Right lobe of liver (tissue), 6 donors: ENCODE measurements around the gene PRMT5. TPM values are rescaled to one million over a fixed set of nuclear protein-coding genes. Genes with fewer than 3 reads are reported as not detected.

Experiments used
- ATAC-seq, 4 donors: fragments of 200-7000 bp; cut with Tn5 transposase; one replicate each; pipeline ENCODE4 v1.9.1; 2020; ENCODE audit warnings: mild to moderate bottlenecking in 4 of 4, moderate library complexity in 4 of 4
- DNase-seq, 3 donors: peaks; one replicate each; pipeline ENCODE4 v3.0.0-alpha.2; 2020
- H3K27ac ChIP-seq, 3 donors: fragments of 200-600 bp; one replicate each; pipeline ENCODE4 v1.8.0; 2022
- H3K27me3 ChIP-seq, 2 donors: fragments of 200-600 bp; one replicate each; pipeline ENCODE4 v1.8.0; 2022
- H3K36me3 ChIP-seq, 4 donors: fragments of 200-600 bp; sonication (generic) in 1 of 4; one replicate each; pipeline versions ENCODE4 v1.5.1 to v1.8.0; 2017 to 2022; ENCODE audit warnings: control low read depth in 1 of 4
- H3K4me1 ChIP-seq, 4 donors: fragments of 200-600 bp; sonication (generic) in 1 of 4; one replicate each; pipeline versions ENCODE4 v1.5.1 to v1.8.0; 2017 to 2022; ENCODE audit warnings: control low read depth in 1 of 4
- H3K4me3 ChIP-seq, 3 donors: fragments of 200-600 bp; one replicate each; pipeline ENCODE4 v1.8.0; 2022
- H3K9me3 ChIP-seq, 4 donors: fragments of 200-600 bp; sonication (generic) in 1 of 4; one replicate each; pipeline versions ENCODE4 v1.5.1 to v1.8.0; 2017 to 2022; ENCODE audit warnings: control low read depth in 1 of 4
- POLR2A ChIP-seq: fragments of 450-650 bp; IDR thresholded peaks from one replicate; pipeline ENCODE4 v1.6.1; 2017; ENCODE audit warnings: antibody characterized with exemption, mild to moderate bottlenecking
- WGBS: methylation state at CpG from one replicate; pipeline ENCODE4 v1.1.6; 2018; ENCODE audit warnings: low coverage, low lambda C conversion rate; ENCODE audit not compliant: insufficient coverage; ENCODE audit errors: missing lambda C conversion rate; 5-methylcytosine and 5-hydroxymethylcytosine counted together
- intact Hi-C, 2 donors: fragments of 100-400 bp; cut with DNase I; formaldehyde crosslinking; loops; one replicate each; pipeline versions ENCODE4 v1.11.2 to v1.14.1; 2022
- total RNA-seq, 6 experiments: library from RNA; depleted of rRNA in 2 of 6; stranded (reverse); fragments of >200 nt in 2 of 6; fragmentation: NEBNext Ultra II Directional in 3 of 6; extraction: Animal tissue kit (Norgen Biotek cat#: 25700) in 3 of 6; gene quantifications; one replicate each; pipeline versions ENCODE4 v1.1.0 to v1.2.4, GENCODE V29; 2016 to 2023
- TF ChIP-seq, protein P1 (sequence below), 4 donors: fragments of 200-600 bp in 3 of 4; fragments of 450-650 bp in 1 of 4; IDR thresholded peaks; one replicate each; pipeline versions ENCODE4 v1.5.1 to v1.8.0; 2016 to 2022; ENCODE audit warnings: antibody characterized with exemption in 4 of 4, mild to moderate bottlenecking in 2 of 4
- donor health status: DM: no; HTN: yes; CAD: no.
- donor health status: DM: no; HTN: no; CAD: no.
- donor health status: DM: no; HTN: no; CAD: no.
- donor health status: DM: no; HTN: yes; CAD: no.
- donor health status: DM: no; HTN: yes; CAD: no.

PRMT5 gene
- total RNA-seq, 6 experiments from 2014 or later, result 22.5 to 32.1 (median 25.7) TPM

DNA sequence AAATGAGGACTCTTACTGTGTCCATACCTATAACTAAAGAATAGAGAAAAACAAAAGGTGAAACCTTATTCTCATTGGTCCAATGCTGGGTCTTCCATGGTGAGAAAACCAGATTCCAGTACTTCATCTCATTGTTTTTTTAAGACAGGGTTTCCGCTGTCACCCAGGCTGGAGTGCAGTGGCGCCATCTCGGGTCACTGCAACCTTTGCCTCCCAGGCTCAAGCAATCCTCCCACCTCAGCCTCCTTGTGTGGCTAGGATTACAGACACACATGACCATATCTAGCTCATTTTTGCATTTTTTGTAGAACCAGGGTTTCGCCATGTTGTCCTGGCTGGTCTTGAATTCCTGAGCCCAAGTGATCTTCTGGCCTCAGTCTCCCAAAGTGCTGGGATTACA lies 23.5 kb downstream of the PRMT5 start:
- no peak for ATAC-seq
- TF ChIP-seq POLR2A, result no peak
- TF ChIP-seq, protein P1, sequence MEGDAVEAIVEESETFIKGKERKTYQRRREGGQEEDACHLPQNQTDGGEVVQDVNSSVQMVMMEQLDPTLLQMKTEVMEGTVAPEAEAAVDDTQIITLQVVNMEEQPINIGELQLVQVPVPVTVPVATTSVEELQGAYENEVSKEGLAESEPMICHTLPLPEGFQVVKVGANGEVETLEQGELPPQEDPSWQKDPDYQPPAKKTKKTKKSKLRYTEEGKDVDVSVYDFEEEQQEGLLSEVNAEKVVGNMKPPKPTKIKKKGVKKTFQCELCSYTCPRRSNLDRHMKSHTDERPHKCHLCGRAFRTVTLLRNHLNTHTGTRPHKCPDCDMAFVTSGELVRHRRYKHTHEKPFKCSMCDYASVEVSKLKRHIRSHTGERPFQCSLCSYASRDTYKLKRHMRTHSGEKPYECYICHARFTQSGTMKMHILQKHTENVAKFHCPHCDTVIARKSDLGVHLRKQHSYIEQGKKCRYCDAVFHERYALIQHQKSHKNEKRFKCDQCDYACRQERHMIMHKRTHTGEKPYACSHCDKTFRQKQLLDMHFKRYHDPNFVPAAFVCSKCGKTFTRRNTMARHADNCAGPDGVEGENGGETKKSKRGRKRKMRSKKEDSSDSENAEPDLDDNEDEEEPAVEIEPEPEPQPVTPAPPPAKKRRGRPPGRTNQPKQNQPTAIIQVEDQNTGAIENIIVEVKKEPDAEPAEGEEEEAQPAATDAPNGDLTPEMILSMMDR (IDR thresholded peaks at IDR 0.05), result no peak
- DNase-seq, result no peak
- Histone ChIP-seq H3K9me3 (no peaks in the 10 kb centered on the region), H3K27me3 (no peaks in the 10 kb centered on the region), H3K27ac (no peak overlapping the region), H3K36me3 (peaks cover 11 to 85% (median 43%) of the 10 kb centered on the region in 4 donors), H3K4me3 (no peak overlapping the region), H3K4me1 (peaks cover 0 to 24% (median 12%) of the 10 kb centered on the region in 4 donors)
- WGBS, result 92% methylated on average over 4 of the region's 4 CpGs
- intact Hi-C loops, result loop anchor here in 1 of 2 donors (1.0 kb wide), 1 partner anchor 9 kb away; no protein-coding TSS in a partner anchor

DNA sequence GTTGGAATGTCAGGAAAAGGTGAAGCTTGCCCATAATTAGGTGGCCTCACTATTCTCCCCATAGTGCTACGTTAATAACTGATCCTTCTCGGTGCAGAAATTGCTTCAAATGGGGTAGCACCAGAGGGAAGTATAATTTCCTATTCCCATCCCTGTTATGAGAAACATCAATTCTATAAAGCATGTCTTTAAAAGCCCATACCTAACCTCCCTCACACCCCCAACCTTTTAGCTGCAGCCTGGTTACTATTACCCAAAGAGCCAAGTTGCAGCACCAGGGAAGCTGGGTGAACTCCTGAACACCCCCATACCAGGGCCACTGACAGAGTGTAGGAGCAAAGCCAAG lies 25.5 kb downstream of the PRMT5 start:
- Histone ChIP-seq H3K27ac (peak overlapping the region in 2 of 3 donors; percentile 62 to 71), H3K4me1 (peaks cover 0 to 24% (median 12%) of the 10 kb centered on the region in 4 donors), H3K27me3 (no peaks in the 10 kb centered on the region), H3K9me3 (no peaks in the 10 kb centered on the region), H3K4me3 (no peak overlapping the region), H3K36me3 (peaks cover 11 to 72% (median 38%) of the 10 kb centered on the region in 4 donors)
- 18% methylated on average over 2 of the region's 2 CpGs for WGBS
- intact Hi-C loops, result no loop called here
- TF ChIP-seq, protein P1 (IDR thresholded peaks at IDR 0.05), result no peak
- no peak for TF ChIP-seq POLR2A
- peak in 1 of 4 donors; percentile 2 for ATAC-seq
- no peak for DNase-seq

DNA sequence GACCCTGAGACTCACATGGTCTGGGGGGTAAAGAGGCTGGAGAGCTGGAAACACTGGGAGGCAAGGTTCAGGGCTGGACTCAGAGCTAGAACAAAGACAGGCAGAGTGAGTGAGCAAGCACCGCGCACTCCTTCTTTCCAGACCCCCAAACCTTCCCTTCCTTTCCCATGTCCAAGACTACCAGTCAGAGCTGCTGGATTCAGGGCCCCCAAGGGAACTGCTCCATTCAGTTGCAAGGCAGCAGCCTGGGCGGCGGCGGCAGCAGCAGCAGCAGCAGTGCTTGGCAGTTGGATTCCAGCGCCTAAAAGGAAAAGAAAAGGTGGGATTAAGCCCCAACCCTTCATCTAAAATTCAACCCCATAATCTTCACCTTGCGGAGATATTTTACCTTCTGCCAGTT lies 27.4 kb downstream of the PRMT5 start:
- peaks cover 0 to 24% (median 12%) of the 10 kb centered on the region in 4 donors for H3K4me1 ChIP-seq
- no peaks in the 10 kb centered on the region for H3K9me3 ChIP-seq
- 100% methylated on average over 1 of the region's 7 CpGs for WGBS
- H3K27ac ChIP-seq, result no peak overlapping the region
- TF ChIP-seq, protein P1 (IDR thresholded peaks at IDR 0.05), result no peak
- no peak for TF ChIP-seq POLR2A
- DNase-seq, result no peak
- intact Hi-C loops, result no loop called here
- no peak for ATAC-seq
- peaks cover 11 to 53% (median 29%) of the 10 kb centered on the region in 4 donors for H3K36me3 ChIP-seq
- no peak overlapping the region for H3K4me3 ChIP-seq
- H3K27me3 ChIP-seq, result no peaks in the 10 kb centered on the region

DNA sequence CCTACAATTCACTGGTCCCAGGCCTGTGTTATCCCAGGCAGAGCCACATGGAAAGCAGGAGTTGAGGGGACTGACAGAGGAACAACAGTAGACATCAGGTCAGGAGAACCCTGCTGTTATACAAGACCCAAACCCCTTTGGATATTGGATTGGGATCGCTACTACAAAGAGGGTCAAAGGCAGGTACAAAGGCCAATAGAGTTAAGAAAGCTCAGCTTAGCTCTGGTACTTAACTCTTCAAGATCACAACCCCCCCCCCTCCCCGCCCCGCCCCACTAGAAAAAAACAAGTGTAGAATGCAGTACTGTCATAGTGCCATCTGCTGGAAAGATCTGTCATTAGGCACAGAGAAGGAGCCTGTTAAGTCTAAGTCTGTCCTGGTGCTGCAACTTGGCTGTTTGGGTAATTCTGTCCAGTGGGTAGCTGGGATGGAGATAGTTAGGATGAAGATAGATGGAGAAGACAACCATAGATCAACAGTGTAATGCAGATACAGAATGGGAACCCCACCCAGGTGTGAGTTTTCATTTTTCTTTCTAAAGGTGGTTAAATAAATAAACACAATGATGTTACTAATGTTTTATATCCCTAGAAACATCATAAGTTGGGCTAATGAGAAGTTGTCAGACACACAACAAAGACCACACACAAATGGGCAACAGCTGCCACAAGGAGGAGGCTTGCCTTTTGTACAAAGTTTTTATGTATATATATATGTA lies 28.9 kb downstream of the PRMT5 start:
- DNase-seq, result no peak
- WGBS, result 59% methylated on average over 3 of the region's 3 CpGs
- Histone ChIP-seq H3K27ac (no peak overlapping the region), H3K27me3 (no peaks in the 10 kb centered on the region), H3K9me3 (no peaks in the 10 kb centered on the region), H3K4me1 (peaks cover 0 to 24% (median 12%) of the 10 kb centered on the region in 4 donors), H3K36me3 (peaks cover 0 to 37% (median 17%) of the 10 kb centered on the region in 4 donors), H3K4me3 (no peak overlapping the region)
- no peak for TF ChIP-seq POLR2A
- TF ChIP-seq, protein P1 (IDR thresholded peaks at IDR 0.05), result peak; percentile 24 to 53 (median 46)
- peak; percentile 24 to 52 (median 34) for ATAC-seq
- intact Hi-C loops, result no loop called here
